Ureter (tissue), 1 donor: ENCODE measurements around the gene BET1L. TPM values are rescaled to one million over a fixed set of nuclear protein-coding genes. Genes with fewer than 3 reads are reported as not detected.

ENCODE experiments used
- DNase-seq: peaks from one replicate; pipeline ENCODE4 v3.0.0-alpha.2; 2020; ENCODE audit warnings: low spot score
- total RNA-seq: library from RNA; stranded (reverse); gene quantifications from one replicate; pipeline ENCODE4 v1.2.4, GENCODE V29; 2023
- donor health status: DM: yes; HTN: yes; CAD: no.

BET1L gene
- total RNA-seq, 1 donor from 2014 or later, result 59.9 TPM

- no peak for DNase-seq
Observed at GRCh38 chr11:210122-210802, 3.1 kb upstream of the BET1L start.

DNA sequence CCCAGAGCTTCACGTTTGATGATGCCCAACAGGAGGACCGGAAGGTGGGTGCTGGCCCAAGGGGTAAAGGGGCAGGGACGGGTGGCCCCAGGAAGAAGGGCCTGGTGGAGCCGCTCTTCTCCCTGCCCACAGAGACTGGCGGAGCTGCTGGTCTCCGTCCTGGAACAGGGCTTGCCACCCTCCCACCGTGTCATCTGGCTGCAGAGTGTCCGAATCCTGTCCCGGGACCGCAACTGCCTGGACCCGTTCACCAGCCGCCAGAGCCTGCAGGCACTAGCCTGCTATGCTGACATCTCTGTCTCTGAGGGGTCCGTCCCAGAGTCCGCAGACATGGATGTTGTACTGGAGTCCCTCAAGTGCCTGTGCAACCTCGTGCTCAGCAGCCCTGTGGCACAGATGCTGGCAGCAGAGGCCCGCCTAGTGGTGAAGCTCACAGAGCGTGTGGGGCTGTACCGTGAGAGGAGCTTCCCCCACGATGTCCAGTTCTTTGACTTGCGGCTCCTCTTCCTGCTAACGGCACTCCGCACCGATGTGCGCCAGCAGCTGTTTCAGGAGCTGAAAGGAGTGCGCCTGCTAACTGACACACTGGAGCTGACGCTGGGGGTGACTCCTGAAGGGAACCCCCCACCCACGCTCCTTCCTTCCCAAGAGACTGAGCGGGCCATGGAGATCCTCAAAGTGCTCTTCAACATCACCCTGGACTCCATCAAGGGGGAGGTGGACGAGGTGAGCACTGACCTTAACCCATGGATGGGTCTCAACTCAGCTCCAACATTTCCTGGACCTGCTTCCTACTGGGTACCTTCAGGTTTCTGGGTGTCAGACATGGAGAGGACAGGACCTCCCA is 2.3 kb upstream of the BET1L start:
- no peak for DNase-seq

DNA sequence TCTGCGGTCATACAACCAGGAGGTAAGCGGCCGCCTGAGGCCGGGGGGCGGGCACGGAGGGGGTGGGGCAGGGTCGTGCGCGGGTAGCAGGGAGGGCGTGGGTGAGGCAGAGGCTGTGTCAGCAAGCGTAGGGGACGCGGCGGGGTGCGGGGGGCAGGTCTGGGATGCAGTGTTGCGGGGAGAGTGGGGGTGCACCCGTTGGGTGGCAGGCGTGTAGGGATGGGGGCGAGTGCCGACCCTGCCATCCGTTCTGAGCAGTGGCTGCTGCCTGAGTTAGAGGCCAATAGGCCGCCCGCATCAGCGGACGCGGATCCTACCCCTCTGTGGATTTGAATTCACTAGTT is 1.7 kb upstream of the BET1L start:
- no peak for DNase-seq

DNA sequence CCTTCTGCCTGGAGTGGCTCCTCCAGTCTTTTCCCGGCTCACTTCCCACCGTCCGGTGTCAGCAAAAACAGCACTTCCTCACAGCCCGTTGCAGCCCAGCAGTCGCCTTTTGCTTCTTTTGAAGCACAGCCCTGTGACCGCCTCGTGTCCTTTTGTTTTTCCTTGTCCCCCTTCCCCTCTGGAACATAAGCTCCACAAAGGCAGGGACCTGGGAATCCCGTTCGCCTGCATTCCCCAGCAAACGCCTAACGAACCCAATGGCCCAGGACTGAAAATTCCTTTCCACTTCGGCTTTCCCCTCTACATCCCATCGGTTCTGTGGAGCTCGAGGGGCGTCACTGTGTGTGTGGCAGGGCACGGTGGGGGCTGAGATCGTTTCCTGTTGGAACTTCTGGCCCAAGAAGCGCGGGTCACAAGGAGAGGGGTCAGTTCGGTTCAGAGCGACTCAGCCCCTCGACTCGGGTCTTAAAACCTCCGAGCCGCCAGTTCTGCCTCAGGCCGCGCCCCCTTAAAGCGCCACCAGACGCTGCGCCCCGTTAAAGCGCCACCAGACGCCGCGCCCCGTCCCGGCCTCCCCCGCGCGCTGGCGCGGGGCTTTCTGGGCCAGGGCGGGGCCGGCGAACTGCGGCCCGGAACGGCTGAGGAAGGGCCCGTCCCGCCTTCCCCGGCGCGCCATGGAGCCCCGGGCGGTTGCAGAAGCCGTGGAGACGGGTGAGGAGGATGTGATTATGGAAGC is 1.1 kb upstream of the BET1L start:
- DNase-seq, result peak; percentile 87

- DNase-seq, result peak; percentile 65
Observed at GRCh38 chr11:207863-208180, 623 bp upstream of the BET1L start.

DNA sequence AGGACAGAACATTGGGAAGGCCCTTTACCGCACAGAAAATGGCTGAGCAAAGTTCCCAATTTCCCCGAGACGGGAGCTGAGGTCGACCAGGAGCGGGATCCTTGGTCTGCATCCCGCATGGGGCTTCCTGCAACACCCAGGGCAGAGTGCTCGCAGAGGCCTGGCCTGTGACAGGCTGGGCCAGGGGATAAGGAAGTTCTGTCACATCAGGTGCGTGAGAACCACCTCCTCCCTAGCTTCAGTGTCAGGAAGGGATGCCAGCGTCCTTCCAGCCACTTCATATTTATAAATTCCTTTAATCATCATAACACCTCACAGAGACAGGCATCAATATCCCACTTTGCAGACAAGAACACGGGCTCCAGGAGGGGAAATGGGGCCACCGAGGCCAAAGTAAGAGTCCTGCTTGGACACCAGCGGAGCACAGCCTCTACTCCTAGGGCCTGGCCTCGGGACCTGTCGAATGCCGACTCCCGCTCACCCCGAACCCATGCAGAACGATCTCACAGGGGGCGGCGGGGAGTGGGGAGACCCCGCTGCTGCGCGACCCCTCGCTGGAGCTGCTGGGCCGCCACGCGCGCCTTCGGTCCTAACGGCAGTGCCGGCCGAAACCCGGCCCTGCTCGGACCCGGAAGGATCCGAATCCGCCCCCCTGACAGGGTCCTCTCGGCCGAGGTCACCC is 532 bp downstream of the BET1L start:
- DNase-seq, result no peak

DNA sequence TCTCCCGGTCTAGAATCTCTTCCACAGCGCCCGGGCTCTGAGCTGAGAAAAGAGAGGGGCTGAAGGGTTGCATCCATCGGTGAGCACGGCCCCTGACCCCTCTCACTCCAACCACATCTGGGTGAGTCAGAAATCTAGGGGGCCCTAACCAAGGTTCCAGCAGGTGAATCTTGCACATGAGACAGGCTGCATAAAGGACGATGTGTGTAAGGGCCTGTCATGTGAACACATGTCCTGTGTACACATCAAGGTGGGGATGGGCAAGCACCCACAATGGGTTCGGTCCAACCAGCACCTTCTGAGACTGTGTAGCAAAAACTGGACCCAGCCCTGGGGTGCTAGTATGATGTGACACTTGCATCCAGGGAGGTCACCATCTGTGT is 1.2 kb downstream of the BET1L start:
- DNase-seq, result no peak

DNA sequence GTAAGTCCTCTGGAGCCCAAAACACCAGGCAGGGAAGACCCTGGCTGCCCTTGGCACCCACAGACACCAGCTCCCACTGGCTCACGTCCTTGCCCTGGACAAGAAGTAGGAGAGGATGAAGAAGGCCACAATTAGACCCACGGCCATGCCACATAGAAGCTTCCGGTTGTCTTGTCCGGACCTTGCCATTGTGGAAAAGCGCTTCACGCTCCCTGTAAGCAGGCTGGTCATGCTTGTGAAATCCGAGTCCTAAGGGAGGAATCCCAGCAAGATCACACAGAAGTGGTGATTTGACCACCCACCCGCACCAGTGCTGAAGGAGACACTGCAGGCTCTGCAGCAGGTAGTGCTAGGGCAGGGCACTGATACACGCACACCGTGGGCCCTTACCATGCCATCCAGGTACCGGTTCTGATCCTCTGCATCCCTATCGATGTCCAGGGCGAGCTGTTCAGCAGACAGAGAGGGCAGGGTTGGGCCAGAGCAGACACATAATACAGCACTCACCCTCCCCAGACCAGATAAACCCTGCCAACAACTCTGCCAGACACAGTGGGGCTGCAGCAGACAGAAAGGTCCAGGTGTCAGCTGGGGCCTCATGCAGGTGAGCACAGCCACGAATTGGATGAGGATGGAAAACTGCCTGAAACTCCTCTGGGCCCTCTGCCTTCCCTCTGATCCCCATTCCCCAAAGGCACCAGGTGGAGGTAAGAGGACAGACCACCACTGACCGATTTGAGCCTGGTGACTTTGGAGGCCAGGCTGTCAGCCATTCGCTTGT is 1.8 kb downstream of the BET1L start:
- DNase-seq, result no peak

DNA sequence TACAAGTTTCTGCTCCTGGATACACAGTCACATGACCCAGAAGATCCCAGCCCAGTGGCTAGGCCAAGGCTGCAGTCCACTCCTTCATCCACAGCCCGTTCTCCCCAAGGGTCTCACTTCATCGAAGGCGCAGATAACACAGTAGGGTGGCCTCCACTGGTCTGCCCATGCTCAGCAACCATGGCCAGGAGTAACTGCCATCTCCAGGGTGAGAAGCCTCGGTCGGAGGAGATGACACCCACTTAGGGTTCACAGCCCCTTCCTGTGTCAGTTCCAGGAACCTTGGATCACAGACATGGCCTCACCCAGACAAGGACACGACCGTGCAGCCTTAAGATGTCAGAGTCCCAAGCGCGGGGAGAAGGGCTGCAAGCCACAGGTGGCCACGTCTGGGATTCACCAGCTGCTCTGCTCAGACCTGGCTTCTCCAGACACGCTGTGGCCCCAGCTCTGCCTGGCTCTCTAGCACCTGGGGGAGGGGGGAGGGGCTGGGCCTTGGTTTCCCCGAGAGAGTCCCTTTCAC is 2.6 kb downstream of the BET1L start:
- no peak for DNase-seq

GRCh38 chr11:203945-204586 is 3.1 kb downstream of the BET1L start:
- no peak for DNase-seq

GRCh38 chr11:203056-203944 is 3.9 kb downstream of the BET1L start:
- DNase-seq, result no peak

GRCh38 chr11:202490-202889 is 4.7 kb downstream of the BET1L start:
- DNase-seq, result no peak

DNA sequence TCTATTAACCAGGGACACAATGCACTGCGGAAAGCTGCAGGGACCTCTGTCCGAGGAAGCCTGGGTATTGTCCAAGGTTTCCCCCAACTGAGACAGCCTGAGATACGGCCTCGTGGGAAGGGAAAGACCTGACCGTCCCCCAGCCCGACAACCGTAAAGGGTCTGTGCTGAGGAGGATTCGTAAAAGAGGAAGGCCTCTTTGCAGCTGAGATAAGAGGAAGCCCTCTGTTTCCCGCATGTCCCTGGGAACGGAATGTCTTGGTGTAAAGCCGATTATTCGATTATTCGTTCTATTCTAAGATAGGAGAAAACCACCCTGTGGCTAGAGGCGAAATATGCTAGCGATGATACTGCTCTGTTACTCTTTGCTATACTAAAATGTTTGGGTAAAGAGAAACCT is 5.2 kb downstream of the BET1L start:
- no peak for DNase-seq

DNA sequence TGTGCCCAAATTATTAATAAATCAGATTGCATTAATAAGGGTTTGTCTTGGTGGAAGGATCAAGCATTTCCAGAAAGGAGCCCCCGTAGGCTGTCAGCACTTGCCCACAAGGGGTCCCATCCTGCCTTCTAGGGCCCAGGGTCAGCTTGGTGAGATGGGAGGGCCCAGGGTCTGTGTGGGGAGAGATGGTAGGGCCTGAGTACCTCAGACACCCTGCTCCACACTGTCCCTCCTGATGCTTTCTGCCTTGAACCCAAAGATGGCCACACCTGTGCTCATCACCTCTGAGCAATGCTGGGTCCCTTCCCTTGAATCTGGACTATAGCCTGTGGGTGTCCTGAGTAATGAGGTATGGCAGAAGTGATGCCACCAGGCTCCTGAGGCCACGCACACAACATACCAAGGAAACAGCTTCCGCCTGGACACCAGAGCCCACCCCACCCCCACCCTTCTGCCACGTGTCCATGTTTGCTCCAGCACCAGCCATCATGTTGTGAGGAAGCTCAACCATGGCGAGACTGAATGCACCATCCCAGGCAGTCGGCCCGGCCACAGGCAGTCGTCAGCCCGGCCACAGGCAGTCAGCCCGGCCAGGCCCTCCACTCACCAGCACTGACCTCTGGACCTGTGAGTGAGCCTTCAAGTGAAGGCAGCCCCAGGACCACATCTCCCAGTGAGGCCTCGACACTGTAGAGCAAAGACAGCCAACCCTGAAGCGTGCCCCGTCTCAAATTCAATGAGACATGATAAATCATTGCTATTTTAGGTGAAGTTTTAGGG is 6.8 kb downstream of the BET1L start:
- no peak for DNase-seq

- DNase-seq, result peak; percentile 40
Observed at GRCh38 chr11:199782-200181, 7.4 kb downstream of the BET1L start.

- DNase-seq, result peak; percentile 40
Observed at GRCh38 chr11:199004-199581, 8.1 kb downstream of the BET1L start.

- peak; percentile 42 for DNase-seq
Observed at GRCh38 chr11:198236-198806, 8.9 kb downstream of the BET1L start.

- DNase-seq, result peak; percentile 41
Observed at GRCh38 chr11:197741-198235, 9.4 kb downstream of the BET1L start.
